Neural progenitor cell (in vitro differentiated cells): ENCODE measurements around the gene CMTR1.

ENCODE experiments used
- CTCF ChIP-seq: fragments of 200-600 bp; sonication (generic); IDR thresholded peaks from 2 replicates; pipeline ENCODE4 v1.5.1; 2017; ENCODE audit warnings: antibody characterized with exemption, mild to moderate bottlenecking
- EZH2 ChIP-seq: fragments of 200-600 bp; sonication (generic); IDR thresholded peaks from 2 replicates; pipeline ENCODE4 v1.6.1; 2017; ENCODE audit warnings: antibody characterized with exemption, mild to moderate bottlenecking, moderate library complexity
- EZH2phosphoT487 ChIP-seq: fragments of 200-600 bp; sonication (generic); IDR thresholded peaks from 2 replicates; pipeline ENCODE4 v1.6.1; 2017; ENCODE audit warnings: antibody characterized with exemption

GRCh38 chr6:37452522-37452921 is 19.5 kb downstream of the CMTR1 start:
- TF ChIP-seq CTCF (no peak), EZH2phosphoT487 (no peak), EZH2 (no peak)
